ENCODE data around the gene WDR70.

WDR70 gene

DNA sequence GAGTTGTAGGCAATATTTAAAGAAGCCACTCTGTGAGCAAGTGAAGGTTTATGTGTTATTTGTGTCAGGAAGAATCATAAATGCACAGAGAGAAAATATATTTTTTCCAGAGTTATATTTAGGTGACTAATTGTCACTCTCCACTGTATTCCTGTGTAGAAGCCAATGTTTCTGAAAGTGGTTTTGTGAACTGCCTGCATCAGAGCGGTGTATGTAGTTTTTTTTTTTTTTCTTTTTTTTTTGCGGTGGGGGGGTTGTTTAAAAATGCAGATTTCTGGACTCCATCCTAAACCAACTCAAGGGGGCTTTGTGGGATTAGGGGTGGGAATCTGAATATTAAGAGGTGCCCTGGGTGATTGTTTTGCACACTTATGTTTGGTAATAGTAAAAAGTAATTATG is 357.3 kb downstream of the WDR70 start:
- Histone ChIP-seq H3K27me3 (replicated peaks; ENCODE audit: control insufficient read depth, insufficient read depth, low read length) (no peaks in the 10 kb centered on the region), H3K4me3 (replicated peaks; ENCODE audit: low read depth, low read length) (no peak overlapping the region), H3K36me3 (ENCODE audit: control insufficient read depth, insufficient read depth, low read length) (no peaks in the 10 kb centered on the region; the same call in 1 of the 2 replicates)
- DNase-seq (ENCODE audit: extremely low read depth, insufficient read length), result no peak
- TF ChIP-seq, protein P1, sequence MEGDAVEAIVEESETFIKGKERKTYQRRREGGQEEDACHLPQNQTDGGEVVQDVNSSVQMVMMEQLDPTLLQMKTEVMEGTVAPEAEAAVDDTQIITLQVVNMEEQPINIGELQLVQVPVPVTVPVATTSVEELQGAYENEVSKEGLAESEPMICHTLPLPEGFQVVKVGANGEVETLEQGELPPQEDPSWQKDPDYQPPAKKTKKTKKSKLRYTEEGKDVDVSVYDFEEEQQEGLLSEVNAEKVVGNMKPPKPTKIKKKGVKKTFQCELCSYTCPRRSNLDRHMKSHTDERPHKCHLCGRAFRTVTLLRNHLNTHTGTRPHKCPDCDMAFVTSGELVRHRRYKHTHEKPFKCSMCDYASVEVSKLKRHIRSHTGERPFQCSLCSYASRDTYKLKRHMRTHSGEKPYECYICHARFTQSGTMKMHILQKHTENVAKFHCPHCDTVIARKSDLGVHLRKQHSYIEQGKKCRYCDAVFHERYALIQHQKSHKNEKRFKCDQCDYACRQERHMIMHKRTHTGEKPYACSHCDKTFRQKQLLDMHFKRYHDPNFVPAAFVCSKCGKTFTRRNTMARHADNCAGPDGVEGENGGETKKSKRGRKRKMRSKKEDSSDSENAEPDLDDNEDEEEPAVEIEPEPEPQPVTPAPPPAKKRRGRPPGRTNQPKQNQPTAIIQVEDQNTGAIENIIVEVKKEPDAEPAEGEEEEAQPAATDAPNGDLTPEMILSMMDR (IDR thresholded peaks at IDR 0.05; ENCODE audit: insufficient read depth, low read length, poor library complexity, severe bottlenecking), result no peak

DNA sequence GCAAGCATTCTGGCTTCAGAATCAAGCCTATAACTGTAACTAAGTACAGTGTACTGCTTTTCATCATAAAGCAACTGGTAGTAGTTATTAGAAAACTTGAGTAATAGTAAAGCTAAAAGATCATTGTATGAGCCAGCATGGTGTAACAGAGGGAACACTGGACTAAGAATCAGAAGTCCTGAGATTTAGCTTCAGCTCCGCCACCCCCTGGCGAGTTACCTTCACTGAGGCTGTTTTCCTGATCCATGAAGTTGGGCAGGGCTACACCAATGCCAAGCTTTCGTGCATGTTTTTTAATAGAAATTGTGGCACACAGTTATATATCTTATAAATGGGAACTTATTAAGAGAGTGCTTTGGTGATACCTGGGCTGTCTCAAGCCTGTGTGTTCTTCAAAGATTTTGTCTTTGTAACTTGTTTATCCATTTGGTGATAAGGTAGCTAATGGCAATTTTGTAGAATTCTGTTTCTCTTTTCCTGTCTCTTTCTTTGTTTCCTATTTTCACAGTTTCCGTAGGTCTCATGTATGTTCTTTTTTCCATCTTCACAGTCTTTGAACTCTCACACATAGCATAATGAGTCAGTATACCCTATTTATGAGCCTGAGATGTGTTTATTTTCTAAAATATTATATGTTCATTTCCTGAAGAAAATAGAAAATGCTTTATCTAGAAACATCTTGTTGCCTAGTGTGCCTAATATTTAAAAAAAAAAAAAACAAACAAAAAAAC is 358.4 kb downstream of the WDR70 start:
- TF ChIP-seq, protein P1 (IDR thresholded peaks at IDR 0.05; ENCODE audit: insufficient read depth, low read length, poor library complexity, severe bottlenecking), result no peak
- DNase-seq (ENCODE audit: extremely low read depth, insufficient read length), result no peak
- H3K27me3 ChIP-seq (replicated peaks; ENCODE audit: control insufficient read depth, insufficient read depth, low read length), result no peaks in the 10 kb centered on the region
- H3K36me3 ChIP-seq (ENCODE audit: control insufficient read depth, insufficient read depth, low read length), result no peaks in the 10 kb centered on the region; the same call in 1 of the 2 replicates
- no peak overlapping the region for H3K4me3 ChIP-seq (replicated peaks; ENCODE audit: low read depth, low read length)

DNA sequence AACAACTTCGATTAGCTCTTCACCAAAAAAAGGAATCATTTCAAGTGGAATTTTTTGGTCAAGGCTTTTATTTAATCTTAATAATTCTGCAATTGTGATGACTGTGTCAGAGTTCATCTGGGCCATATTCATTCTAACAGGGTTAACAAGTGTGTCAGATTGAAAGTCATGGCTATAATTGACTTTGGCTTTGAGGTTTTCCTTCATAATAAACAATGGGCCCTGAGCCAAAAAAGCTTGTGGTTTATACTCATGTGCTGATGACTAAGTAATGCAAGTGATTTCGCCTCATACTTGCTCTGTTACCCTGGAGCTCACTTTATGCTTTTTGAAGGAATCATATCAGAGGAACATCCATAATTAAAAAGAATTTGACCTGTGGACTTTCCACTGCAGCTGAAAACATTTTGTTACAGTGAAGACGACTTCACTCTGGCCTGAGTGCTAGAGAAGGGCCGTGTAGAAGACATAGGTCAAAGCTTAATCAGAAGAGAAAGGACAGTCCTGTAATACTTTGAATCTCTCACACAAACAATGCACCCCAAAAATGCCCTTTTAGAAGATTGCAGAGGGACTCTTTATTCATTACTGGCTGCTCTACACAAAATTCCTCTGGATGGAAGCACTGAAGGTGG is 359.1 kb downstream of the WDR70 start:
- Histone ChIP-seq H3K27me3 (replicated peaks; ENCODE audit: control insufficient read depth, insufficient read depth, low read length) (no peaks in the 10 kb centered on the region), H3K4me3 (replicated peaks; ENCODE audit: low read depth, low read length) (no peak overlapping the region), H3K36me3 (ENCODE audit: control insufficient read depth, insufficient read depth, low read length) (no peaks in the 10 kb centered on the region; the same call in 1 of the 2 replicates)
- TF ChIP-seq, protein P1 (IDR thresholded peaks at IDR 0.05; ENCODE audit: insufficient read depth, low read length, poor library complexity, severe bottlenecking), result no peak
- peak; percentile 36 for DNase-seq (ENCODE audit: extremely low read depth, insufficient read length)

DNA sequence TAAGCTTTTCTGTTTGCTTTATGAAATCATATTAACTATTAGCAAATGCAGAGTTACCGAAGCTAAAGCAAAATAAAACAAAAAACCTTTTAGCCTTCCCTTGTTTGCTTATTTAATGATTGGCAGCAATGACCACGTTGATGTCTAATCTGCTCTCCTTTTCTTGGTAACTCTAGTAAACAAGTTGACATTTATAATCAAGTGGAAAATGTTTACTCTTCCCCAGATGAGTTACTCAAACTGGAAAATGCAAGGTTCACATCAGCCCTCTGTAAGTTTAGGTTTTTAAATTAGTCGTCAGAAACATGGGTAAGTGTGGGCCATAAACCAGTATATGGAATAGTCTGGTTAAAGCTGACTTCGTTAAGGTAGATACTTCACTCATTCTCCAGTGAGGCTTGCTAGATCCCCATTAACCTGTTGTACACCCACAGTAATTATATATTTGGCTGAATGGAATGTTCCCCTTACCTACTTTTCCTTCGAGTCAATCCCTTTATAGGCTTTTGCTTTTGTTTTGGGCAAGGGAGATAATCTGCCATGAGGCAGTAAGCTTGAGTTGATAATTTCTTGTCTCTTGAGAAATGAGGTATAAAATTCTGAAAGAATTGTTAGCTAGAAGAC is 359.9 kb downstream of the WDR70 start:
- no peak for DNase-seq (ENCODE audit: extremely low read depth, insufficient read length)
- H3K4me3 ChIP-seq (replicated peaks; ENCODE audit: low read depth, low read length), result no peak overlapping the region
- H3K27me3 ChIP-seq (replicated peaks; ENCODE audit: control insufficient read depth, insufficient read depth, low read length), result no peaks in the 10 kb centered on the region
- no peaks in the 10 kb centered on the region; the same call in 1 of the 2 replicates for H3K36me3 ChIP-seq (ENCODE audit: control insufficient read depth, insufficient read depth, low read length)
- TF ChIP-seq, protein P1 (IDR thresholded peaks at IDR 0.05; ENCODE audit: insufficient read depth, low read length, poor library complexity, severe bottlenecking), result no peak

DNA sequence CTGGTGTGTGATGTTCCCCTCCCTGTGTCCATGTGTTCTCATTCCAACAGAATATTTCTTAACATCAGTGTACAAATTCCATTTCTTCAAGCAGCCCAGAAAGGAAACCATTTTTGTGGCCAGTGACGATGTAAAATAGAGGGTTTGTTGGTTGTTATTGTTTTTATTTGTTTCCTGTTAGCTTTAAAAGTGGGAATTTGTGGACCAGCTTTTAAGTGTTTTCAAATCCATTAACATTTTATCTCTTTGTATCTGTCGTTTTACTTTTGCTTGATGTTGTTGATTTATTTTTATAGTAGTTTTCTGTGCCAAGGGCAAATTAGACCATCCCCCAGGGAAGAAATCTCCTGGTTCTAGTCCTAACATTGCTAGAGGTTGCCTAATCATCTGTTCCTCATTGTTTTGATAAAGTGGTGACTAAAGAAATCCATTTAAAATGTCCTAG is 360.7 kb downstream of the WDR70 start:
- TF ChIP-seq, protein P1 (IDR thresholded peaks at IDR 0.05; ENCODE audit: insufficient read depth, low read length, poor library complexity, severe bottlenecking), result no peak
- Histone ChIP-seq H3K36me3 (ENCODE audit: control insufficient read depth, insufficient read depth, low read length) (no peaks in the 10 kb centered on the region; the same call in 1 of the 2 replicates), H3K27me3 (replicated peaks; ENCODE audit: control insufficient read depth, insufficient read depth, low read length) (no peaks in the 10 kb centered on the region), H3K4me3 (replicated peaks; ENCODE audit: low read depth, low read length) (no peak overlapping the region)
- DNase-seq (ENCODE audit: extremely low read depth, insufficient read length), result no peak
